CD14-positive monocyte (primary cell): ENCODE measurements around the gene DGUOK. TPM values are rescaled to one million over a fixed set of nuclear protein-coding genes. Genes with fewer than 3 reads are reported as not detected.

Experiments used
- DNase-seq, 3 donors: peaks; one replicate each; pipeline ENCODE4 v3.0.0-alpha.2; 2011 to 2022
- H2AFZ ChIP-seq: 2 replicates; pipeline ENCODE4 v1.6.0; 2012; ENCODE audit warnings: mild to moderate bottlenecking, low read depth, low read length, inconsistent platforms; ENCODE audit not compliant: insufficient read depth, poor library complexity, severe bottlenecking
- H3K27ac ChIP-seq, 2 donors: 1 replicate in 1 of 2; 2 replicates in 1 of 2; pipeline ENCODE4 v1.5.1; 2012 to 2013; ENCODE audit warnings: low read length in 2 of 2, control low read depth in 1 of 2, inconsistent platforms in 1 of 2, low read depth in 1 of 2, mild to moderate bottlenecking in 1 of 2
- H3K27me3 ChIP-seq, 2 donors: one replicate each; pipeline versions ENCODE4 v1.6.0 to v1.6.1; 2011 to 2013; ENCODE audit warnings: low read length in 2 of 2; ENCODE audit not compliant: control insufficient read depth in 2 of 2, insufficient read depth in 2 of 2
- H3K36me3 ChIP-seq, 2 donors: replicated peaks in 1 of 2; 1 replicate in 1 of 2; 2 replicates in 1 of 2; pipeline versions ENCODE4 v1.5.1 to v1.6.1; 2012 to 2013; ENCODE audit warnings: low read length in 2 of 2, control low read depth in 1 of 2, inconsistent platforms in 1 of 2, mild to moderate bottlenecking in 1 of 2; ENCODE audit not compliant: insufficient read depth in 2 of 2, control insufficient read depth in 1 of 2
- H3K4me1 ChIP-seq, 2 donors: 1 replicate in 1 of 2; 2 replicates in 1 of 2; pipeline versions ENCODE4 v1.5.1 to v1.6.1; 2012 to 2013; ENCODE audit warnings: low read length in 2 of 2, control low read depth in 1 of 2, inconsistent platforms in 1 of 2, mild to moderate bottlenecking in 1 of 2, moderate library complexity in 1 of 2; ENCODE audit not compliant: insufficient read depth in 2 of 2, control insufficient read depth in 1 of 2
- H3K4me2 ChIP-seq: replicated peaks from 2 replicates; pipeline ENCODE3; 2012; ENCODE audit warnings: low read length, moderate library complexity, mild to moderate bottlenecking; ENCODE audit not compliant: poor library complexity, severe bottlenecking; ENCODE audit errors: extremely low read depth
- H3K4me3 ChIP-seq, 3 experiments: fragments of 200-600 bp in 1 of 3; sonication (generic) in 1 of 3; replicated peaks in 1 of 3; 1 replicate in 2 of 3; 2 replicates in 1 of 3; pipeline ENCODE4 v1.5.1; 2011 to 2013; ENCODE audit warnings: low read length in 3 of 3, mild to moderate bottlenecking in 3 of 3, control low read depth in 2 of 3, low read depth in 2 of 3, inconsistent platforms in 1 of 3, moderate library complexity in 1 of 3
- H3K79me2 ChIP-seq: 2 replicates; pipeline ENCODE4 v1.6.0; 2012; ENCODE audit warnings: mild to moderate bottlenecking, control low read depth, inconsistent platforms, low read length, moderate library complexity; ENCODE audit not compliant: insufficient read depth
- H3K9ac ChIP-seq: 2 replicates; pipeline ENCODE4 v1.6.0; 2017; ENCODE audit warnings: low read length, mild to moderate bottlenecking; ENCODE audit not compliant: insufficient read depth, poor library complexity, severe bottlenecking
- H3K9me3 ChIP-seq, 2 donors: replicated peaks in 1 of 2; 1 replicate in 1 of 2; 2 replicates in 1 of 2; pipeline versions ENCODE4 v1.5.1 to v1.6.1; 2012 to 2013; ENCODE audit warnings: low read length in 2 of 2, control low read depth in 1 of 2; ENCODE audit not compliant: control insufficient read depth in 1 of 2, insufficient read depth in 1 of 2
- H4K20me1 ChIP-seq: 2 replicates; pipeline ENCODE4 v1.6.0; 2012; ENCODE audit warnings: mild to moderate bottlenecking, low read length, control low read depth, moderate library complexity; ENCODE audit not compliant: insufficient read depth
- H3K27ac Mint-ChIP-seq, 7 donors: one replicate each; pipeline ENCODE4 v1.8.0; 2020; ENCODE audit warnings: mild to moderate bottlenecking in 7 of 7, mixed read lengths in 7 of 7, moderate library complexity in 6 of 7, inconsistent platforms in 2 of 7
- H3K27me3 Mint-ChIP-seq, 3 donors: one replicate each; pipeline ENCODE4 v1.8.0; 2021 to 2022; ENCODE audit warnings: low read depth in 3 of 3, mild to moderate bottlenecking in 3 of 3, mixed read lengths in 3 of 3, moderate library complexity in 3 of 3, inconsistent platforms in 1 of 3
- H3K36me3 Mint-ChIP-seq, 2 donors: one replicate each; pipeline ENCODE4 v1.8.0; 2020; ENCODE audit warnings: mixed read lengths in 2 of 2, inconsistent platforms in 1 of 2, mild to moderate bottlenecking in 1 of 2
- H3K4me1 Mint-ChIP-seq: one replicate; pipeline ENCODE4 v1.8.0; 2020; ENCODE audit warnings: mild to moderate bottlenecking, mixed read lengths
- H3K4me3 Mint-ChIP-seq, 2 donors: one replicate each; pipeline ENCODE4 v1.8.0; 2020; ENCODE audit warnings: mild to moderate bottlenecking in 2 of 2, mixed read lengths in 2 of 2, moderate library complexity in 1 of 2
- H3K9me3 Mint-ChIP-seq, 7 donors: one replicate each; pipeline ENCODE4 v1.8.0; 2020 to 2022; ENCODE audit warnings: mixed read lengths in 7 of 7, mild to moderate bottlenecking in 6 of 7, moderate library complexity in 6 of 7, inconsistent platforms in 2 of 7
- WGBS: methylation state at CpG from one replicate; pipeline ENCODE4 v1.1.5; 2013; ENCODE audit warnings: missing lambda C conversion rate; ENCODE audit not compliant: insufficient coverage; 5-methylcytosine and 5-hydroxymethylcytosine counted together
- intact Hi-C, 2 donors: fragments of 100-400 bp; cut with micrococcal nuclease; formaldehyde crosslinking; loops; one replicate each; pipeline versions ENCODE4 v1.15.0 to v1.15.1; 2023
- polyA plus RNA-seq, 3 donors: library from polyadenylated mRNA; depleted of rRNA in 1 of 3; unstranded in 2 of 3; stranded (reverse) in 1 of 3; fragments of 300-500 nt in 2 of 3; fragments of >200 nt in 1 of 3; fragmentation: Illumina TruSeq in 2 of 3; gene quantifications; 1 replicate in 2 of 3; 2 replicates in 1 of 3; pipeline ENCODE4 v1.2.3, GENCODE V29; 2012 to 2021
- TF ChIP-seq, protein P1 (sequence below): fragments of 200-600 bp; IDR thresholded peaks from one replicate; pipeline ENCODE4 v1.8.0; 2022; ENCODE audit warnings: antibody characterized with exemption, mild to moderate bottlenecking

Gene DGUOK
- polyA plus RNA-seq, 3 donors = 62.9 to 129 (median 123) TPM

DNA sequence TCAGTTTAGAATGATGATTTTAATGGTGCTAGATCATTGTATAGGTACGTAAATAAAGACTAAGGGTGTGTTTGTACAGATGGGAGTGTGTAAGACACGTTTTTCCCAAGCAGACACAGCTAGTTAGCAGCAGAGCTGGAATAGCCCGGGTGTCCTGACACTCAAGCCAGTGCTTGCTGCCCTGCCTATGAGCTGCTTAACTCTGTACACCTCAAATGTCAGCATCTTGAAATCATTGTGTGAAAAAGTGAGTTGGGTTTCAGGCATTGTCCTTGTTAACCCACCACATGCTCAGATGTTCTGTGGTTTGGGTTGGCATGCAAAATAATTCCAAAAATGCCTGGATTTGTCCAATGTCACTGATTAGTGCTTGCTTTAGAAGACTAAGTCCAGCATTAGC lies 45.0 kb downstream of the DGUOK start:
- peaks cover 62 to 63% of the 10 kb centered on the region in 2 donors for H3K4me1 ChIP-seq
- no peak for DNase-seq
- H3K27me3 Mint-ChIP-seq = peaks cover 0 to 2% (median 0%) of the 10 kb centered on the region in 3 donors
- H3K9me3 ChIP-seq = no peaks in the 10 kb centered on the region
- H3K79me2 ChIP-seq = peaks cover 5% of the 10 kb centered on the region
- H3K4me3 ChIP-seq = peak overlapping the region in 1 of 3 experiments; percentile 69
- peak overlapping the region in 3 of 7 donors; percentile 84 to 94 (median 93) for H3K27ac Mint-ChIP-seq
- 61% methylated on average over 3 of the region's 3 CpGs for WGBS
- peak overlapping the region in 1 of 2 donors; percentile 74 for H3K27ac ChIP-seq
- H3K36me3 Mint-ChIP-seq = peaks cover 0 to 3% of the 10 kb centered on the region in 2 donors
- peak overlapping the region; percentile 69 for H3K4me2 ChIP-seq
- H3K9me3 Mint-ChIP-seq = no peaks in the 10 kb centered on the region
- H3K27me3 ChIP-seq = no peaks in the 10 kb centered on the region
- no peaks in the 10 kb centered on the region for H3K36me3 ChIP-seq
- no peak overlapping the region for H2AFZ ChIP-seq
- H3K4me3 Mint-ChIP-seq = no peak overlapping the region
- peaks cover 3% of the 10 kb centered on the region for H4K20me1 ChIP-seq
- no peak overlapping the region for H3K9ac ChIP-seq
- TF ChIP-seq, protein P1, sequence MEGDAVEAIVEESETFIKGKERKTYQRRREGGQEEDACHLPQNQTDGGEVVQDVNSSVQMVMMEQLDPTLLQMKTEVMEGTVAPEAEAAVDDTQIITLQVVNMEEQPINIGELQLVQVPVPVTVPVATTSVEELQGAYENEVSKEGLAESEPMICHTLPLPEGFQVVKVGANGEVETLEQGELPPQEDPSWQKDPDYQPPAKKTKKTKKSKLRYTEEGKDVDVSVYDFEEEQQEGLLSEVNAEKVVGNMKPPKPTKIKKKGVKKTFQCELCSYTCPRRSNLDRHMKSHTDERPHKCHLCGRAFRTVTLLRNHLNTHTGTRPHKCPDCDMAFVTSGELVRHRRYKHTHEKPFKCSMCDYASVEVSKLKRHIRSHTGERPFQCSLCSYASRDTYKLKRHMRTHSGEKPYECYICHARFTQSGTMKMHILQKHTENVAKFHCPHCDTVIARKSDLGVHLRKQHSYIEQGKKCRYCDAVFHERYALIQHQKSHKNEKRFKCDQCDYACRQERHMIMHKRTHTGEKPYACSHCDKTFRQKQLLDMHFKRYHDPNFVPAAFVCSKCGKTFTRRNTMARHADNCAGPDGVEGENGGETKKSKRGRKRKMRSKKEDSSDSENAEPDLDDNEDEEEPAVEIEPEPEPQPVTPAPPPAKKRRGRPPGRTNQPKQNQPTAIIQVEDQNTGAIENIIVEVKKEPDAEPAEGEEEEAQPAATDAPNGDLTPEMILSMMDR = no peak
- peaks cover 67% of the 10 kb centered on the region for H3K4me1 Mint-ChIP-seq
- intact Hi-C loops = no loop called here

DNA sequence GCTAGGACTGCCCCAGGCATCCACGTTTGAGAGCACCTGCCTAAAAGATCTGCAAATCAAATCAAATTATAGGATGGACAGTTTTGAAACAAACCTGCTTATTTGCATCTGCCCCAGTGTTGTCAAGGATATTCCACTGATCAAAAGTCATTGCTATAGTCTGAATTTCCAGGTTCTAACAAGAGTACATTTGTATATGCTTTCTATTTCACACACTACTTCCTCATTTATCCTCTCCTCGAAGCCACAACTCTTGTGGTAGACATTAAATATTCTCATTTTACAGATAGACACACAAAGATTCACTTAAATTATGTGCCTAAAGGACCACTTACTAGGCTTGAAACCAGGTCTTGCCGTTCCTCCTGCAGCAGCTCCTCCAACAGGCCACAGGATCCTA lies 46.2 kb downstream of the DGUOK start:
- H3K27ac ChIP-seq = no peak overlapping the region
- Mint-ChIP-seq H3K27me3 (peaks cover 0 to 3% (median 0%) of the 10 kb centered on the region in 3 donors), H3K36me3 (peaks cover 0 to 7% of the 10 kb centered on the region in 2 donors), H3K9me3 (no peaks in the 10 kb centered on the region), H3K27ac (peak overlapping the region in 5 of 7 donors; percentile 12 to 75 (median 62)), H3K4me3 (peak overlapping the region; percentile 60 to 66), H3K4me1 (peaks cover 65% of the 10 kb centered on the region)
- DNase-seq = no peak
- H3K9ac ChIP-seq = no peak overlapping the region
- WGBS = 10% methylated on average over 2 of the region's 3 CpGs
- H4K20me1 ChIP-seq = peaks cover 3% of the 10 kb centered on the region
- no peaks in the 10 kb centered on the region for H3K9me3 ChIP-seq
- intact Hi-C loops = no loop called here
- no peaks in the 10 kb centered on the region for H3K36me3 ChIP-seq
- TF ChIP-seq, protein P1 = no peak
- H3K4me1 ChIP-seq = peaks cover 57 to 58% of the 10 kb centered on the region in 2 donors
- no peaks in the 10 kb centered on the region for H3K27me3 ChIP-seq
- H2AFZ ChIP-seq = peak overlapping the region; percentile 31
- H3K4me3 ChIP-seq = no peak overlapping the region
- peaks cover 5% of the 10 kb centered on the region for H3K79me2 ChIP-seq
- peak overlapping the region; percentile 38 for H3K4me2 ChIP-seq
